ENCODE results near the gene STARD3.
"Not testable (repeated sequence)": the region's sequence is repeated elsewhere in the genome, so short reads cannot be mapped to it uniquely, and the experiment has no call there.

Gene STARD3

DNA sequence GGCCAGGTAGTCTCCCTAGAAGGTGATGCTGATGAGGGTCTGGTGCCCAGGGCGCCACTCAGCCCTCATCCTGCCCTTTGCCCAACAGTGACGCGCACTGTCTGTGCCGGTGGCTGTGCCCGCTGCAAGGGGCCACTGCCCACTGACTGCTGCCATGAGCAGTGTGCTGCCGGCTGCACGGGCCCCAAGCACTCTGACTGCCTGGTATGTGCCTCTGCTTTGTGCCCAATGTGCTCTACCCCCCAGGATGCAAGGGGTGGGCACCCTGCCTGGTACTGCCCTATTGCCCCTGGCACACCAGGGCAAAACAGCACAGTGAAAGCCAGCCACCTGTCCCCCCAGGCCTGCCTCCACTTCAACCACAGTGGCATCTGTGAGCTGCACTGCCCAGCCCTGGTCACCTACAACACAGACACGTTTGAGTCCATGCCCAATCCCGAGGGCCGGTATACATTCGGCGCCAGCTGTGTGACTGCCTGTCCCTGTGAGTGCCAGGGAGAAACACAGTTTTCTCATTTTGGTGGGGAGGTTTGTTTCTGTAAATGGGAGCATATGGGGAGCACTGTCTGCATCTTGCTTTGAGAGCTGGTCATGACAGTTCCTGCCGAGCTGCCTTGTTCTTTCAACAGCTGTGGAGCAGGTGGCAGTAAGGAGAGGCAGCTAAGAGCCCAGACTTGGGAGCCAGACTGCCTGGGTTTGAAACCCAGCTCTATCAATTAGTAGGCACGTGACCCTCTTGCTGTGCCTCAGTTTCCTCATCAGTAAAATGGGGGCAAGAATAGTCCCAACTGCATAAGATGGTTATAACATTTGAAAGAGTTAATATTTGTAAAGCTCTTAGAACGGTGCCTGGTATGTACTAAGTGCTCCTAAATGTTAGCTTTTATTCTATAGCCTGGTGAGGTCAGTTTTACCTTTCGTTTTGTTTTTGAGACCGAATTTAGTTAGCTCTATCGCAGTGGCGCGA is 73.3 kb downstream of the STARD3 start:
- H3K4me3 ChIP-seq (ENCODE audit: low read length) = no peak overlapping the region
- H3K36me3 ChIP-seq (ENCODE audit: insufficient read depth, low read length) = peaks cover 48% of the 10 kb centered on the region
- no peaks in the 10 kb centered on the region for H3K27me3 ChIP-seq (ENCODE audit: control insufficient read depth, insufficient read depth, low read length)
- H3K9me3 ChIP-seq (replicated peaks; ENCODE audit: low read length) = no peaks in the 10 kb centered on the region
- H3K4me2 ChIP-seq (ENCODE audit: low read length) = no peak overlapping the region
- peaks cover 12% of the 10 kb centered on the region for H3K4me1 ChIP-seq (ENCODE audit: control insufficient read depth, insufficient read depth, low read length)
- H3K9ac ChIP-seq (ENCODE audit: low read depth, low read length) = no peak overlapping the region

DNA sequence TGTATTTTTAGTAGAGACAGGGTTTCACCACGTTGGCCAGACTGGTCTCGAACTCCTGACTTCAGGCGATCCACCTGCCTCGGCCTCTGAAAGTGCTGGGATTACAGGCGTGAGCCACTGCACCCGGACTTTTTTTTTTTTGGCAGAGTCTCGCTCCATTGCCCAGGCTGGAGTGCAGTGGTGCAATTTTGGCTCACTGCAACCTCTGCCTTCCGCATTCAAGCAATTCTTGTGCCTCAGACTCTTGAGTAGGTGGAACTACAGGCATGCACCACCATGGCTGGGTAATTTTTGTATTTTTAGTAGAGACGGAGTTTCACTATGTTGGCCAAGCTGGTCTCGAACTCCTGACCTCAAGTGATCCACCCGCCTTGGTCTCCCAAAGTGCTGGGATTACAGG is 74.1 kb downstream of the STARD3 start:
- H3K9me3 ChIP-seq (replicated peaks; ENCODE audit: low read length); H3K4me1 ChIP-seq (ENCODE audit: control insufficient read depth, insufficient read depth, low read length); H3K4me3 ChIP-seq (ENCODE audit: low read length); H3K9ac ChIP-seq (ENCODE audit: low read depth, low read length); H3K27me3 ChIP-seq (ENCODE audit: control insufficient read depth, insufficient read depth, low read length); H3K4me2 ChIP-seq (ENCODE audit: low read length): not testable (repeated sequence)
- peaks cover 54% of the 10 kb centered on the region for H3K36me3 ChIP-seq (ENCODE audit: insufficient read depth, low read length)

DNA sequence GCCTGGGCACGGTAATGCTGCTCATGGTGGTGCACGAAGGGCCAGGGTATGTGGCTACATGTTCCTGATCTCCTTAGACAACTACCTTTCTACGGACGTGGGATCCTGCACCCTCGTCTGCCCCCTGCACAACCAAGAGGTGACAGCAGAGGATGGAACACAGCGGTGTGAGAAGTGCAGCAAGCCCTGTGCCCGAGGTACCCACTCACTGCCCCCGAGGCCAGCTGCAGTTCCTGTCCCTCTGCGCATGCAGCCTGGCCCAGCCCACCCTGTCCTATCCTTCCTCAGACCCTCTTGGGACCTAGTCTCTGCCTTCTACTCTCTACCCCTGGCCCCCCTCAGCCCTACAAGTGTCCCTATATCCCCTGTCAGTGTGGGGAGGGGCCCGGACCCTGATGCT is 74.9 kb downstream of the STARD3 start:
- H3K4me1 ChIP-seq (ENCODE audit: control insufficient read depth, insufficient read depth, low read length) = no peaks in the 10 kb centered on the region
- no peak overlapping the region for H3K9ac ChIP-seq (ENCODE audit: low read depth, low read length)
- H3K4me3 ChIP-seq (ENCODE audit: low read length) = no peak overlapping the region
- H3K4me2 ChIP-seq (ENCODE audit: low read length) = no peak overlapping the region
- peaks cover 57% of the 10 kb centered on the region for H3K36me3 ChIP-seq (ENCODE audit: insufficient read depth, low read length)
- H3K27me3 ChIP-seq (ENCODE audit: control insufficient read depth, insufficient read depth, low read length) = no peaks in the 10 kb centered on the region
- H3K9me3 ChIP-seq (replicated peaks; ENCODE audit: low read length) = no peaks in the 10 kb centered on the region

Measured in skeletal muscle satellite cell (primary cell).